K562 treated with DMSO at 1 percent for 12 hours (cell line): ENCODE measurements around the gene VAMP4. TPM values are rescaled to one million over a fixed set of nuclear protein-coding genes. Genes with fewer than 3 reads are reported as not detected.

ENCODE experiments used
- total RNA-seq: library from RNA; unstranded; fragments of 300-600 nt; gene quantifications from 2 replicates; pipeline ENCODE4 v1.2.3, GENCODE V29; 2022; ENCODE audit not compliant: insufficient read depth

VAMP4 gene, protein sequence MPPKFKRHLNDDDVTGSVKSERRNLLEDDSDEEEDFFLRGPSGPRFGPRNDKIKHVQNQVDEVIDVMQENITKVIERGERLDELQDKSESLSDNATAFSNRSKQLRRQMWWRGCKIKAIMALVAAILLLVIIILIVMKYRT
- total RNA-seq, result 4.8 and 13.4 TPM in 2 replicates

GRCh38 chr1:171741872-171742576 lies at the start of gene VAMP4:
Gene VAMP4, minus strand, starts transcription at chr1:171742065. Its CDS starts 3,651 bp downstream, at chr1:171738414.

DNA sequence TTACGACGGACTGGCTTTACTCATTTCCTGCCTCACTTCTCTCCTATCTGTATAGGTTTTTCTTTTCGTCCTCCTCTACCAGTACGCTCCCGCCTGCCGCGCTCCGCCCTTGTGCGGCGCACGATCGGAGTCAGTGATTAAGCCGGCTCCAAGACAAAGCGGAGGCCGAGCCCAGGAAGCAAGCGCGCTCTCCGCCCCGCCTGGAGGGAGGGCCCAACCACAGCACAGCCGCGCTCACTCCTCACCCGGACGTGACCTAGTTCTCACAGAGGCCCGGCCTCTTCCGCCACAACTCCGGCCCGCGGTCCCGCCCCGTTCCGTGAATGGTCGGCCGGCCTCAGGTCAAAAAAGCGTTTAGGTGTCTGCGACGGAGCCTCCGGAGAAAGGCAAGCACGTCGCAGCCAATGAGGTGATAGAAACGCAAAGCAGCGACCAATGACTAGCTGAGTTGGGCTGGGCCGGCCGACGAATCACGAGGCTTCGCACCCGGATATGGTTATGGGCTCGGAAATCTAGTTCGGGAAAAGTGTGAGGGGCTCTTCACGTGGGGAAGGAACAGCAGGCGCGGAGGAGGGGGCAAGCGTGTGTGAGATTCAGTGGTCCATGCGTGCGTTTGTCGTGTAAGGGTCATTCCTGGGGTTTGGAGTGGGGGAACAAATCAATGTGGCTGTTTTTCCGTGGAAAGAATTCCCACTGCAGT lies 39.5 kb upstream of the VAMP4 start, which contains the start of gene METTL13:
METTL13 (plus strand) TSS at position 485 of the 700 bp plus-strand sequence. CDS start 308 bp downstream, outside the sequence.

GRCh38 chr1:171652234-171652822 lies 89.5 kb downstream of the VAMP4 start, which contains the start of gene MYOC:
Gene MYOC, minus strand, starts transcription at chr1:171652688. Its CDS starts 77 bp downstream, at chr1:171652611.

Other genes starting within 250 kb of the VAMP4 start
- gene MYOCOS, start 119.8 kb downstream of the VAMP4 start, total RNA-seq, result not detected in 2 replicates
- gene MYOC, start 89.4 kb downstream of the VAMP4 start, total RNA-seq, result not detected in 2 replicates
- gene METTL13, start 39.6 kb upstream of the VAMP4 start, total RNA-seq, result 25.6 and 38.3 TPM in 2 replicates
- gene DNM3, start 99.4 kb upstream of the VAMP4 start, total RNA-seq, result 1.2 TPM in 1 of 2 replicates, not detected in the other